ENCODE results near the gene BCL2L1.

DNA sequence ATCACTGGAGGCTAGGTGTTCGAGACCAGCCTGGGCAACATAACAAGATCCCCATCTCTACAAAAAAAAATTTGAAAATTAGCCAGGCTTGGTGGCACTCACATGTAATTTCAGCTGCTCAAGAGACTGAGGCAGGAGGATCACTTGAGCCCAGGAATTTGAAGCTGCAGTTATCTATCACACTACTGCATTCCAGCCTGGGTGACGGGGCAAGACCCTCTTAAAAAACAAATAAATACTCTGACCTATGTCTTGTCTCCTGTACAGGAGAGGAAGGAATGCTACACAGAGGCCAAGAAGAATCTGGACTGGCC is 59.2 kb downstream of the BCL2L1 start:
- TF ChIP-seq POLR2A (IDR thresholded peaks at IDR 0.05; ENCODE audit: low read depth, low read length) (no peak), POLR2AphosphoS5 (IDR thresholded peaks at IDR 0.05; ENCODE audit: low read depth, low read length) (no peak), PAX5 (IDR thresholded peaks at IDR 0.05; ENCODE audit: insufficient read depth, low read length, severe bottlenecking) (no peak), TAF1 (IDR thresholded peaks at IDR 0.05; ENCODE audit: low read depth, low read length) (no peak), POU2F2 (IDR thresholded peaks at IDR 0.05; ENCODE audit: low read depth, low read length) (no peak)

Data from GM12891 (cell line).